DMS 273 (cell line): Measurements from ENCODE around the gene RNF169.
"Not testable (repeated sequence)": the region's sequence is repeated elsewhere in the genome, so short reads cannot be mapped to it uniquely, and the experiment has no call there.

Source experiments
- DNase-seq: peaks from one replicate; lab custom pipeline; 2025; ENCODE audit not compliant: unreplicated experiment; lab: John Stamatoyannopoulos, UW

Gene RNF169

DNA sequence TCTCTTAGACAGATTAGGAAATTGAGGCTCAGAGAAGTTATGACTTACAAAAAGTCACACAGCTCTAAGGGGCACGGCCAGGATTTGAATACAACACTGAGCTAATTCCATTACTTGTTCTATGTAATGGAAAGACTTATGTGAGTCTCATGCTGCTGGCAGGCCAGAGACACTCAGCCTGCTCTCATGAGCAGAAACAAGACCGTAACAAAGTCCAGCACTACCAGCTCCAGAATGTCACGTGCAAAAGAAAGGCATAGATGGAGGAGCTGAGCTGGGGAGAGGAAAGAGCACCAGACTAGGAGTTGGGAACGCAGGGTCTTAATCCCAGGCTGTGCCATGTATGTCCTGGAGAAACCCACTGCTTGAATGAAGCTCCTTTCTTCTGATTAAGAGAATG is 19.3 kb upstream of the RNF169 start:
- no peak for DNase-seq

- no peak for DNase-seq
These were observed 17.9 kb upstream of the RNF169 start for GRCh38 chr11:74730571-74731260.

- peak; percentile 58 for DNase-seq
These were observed 17.2 kb upstream of the RNF169 start, which contains the start of gene CHRDL2 for GRCh38 chr11:74731301-74732094. Gene CHRDL2 (minus strand): TSS chr11:74731426. CDS start chr11:74730888, 538 bp downstream.

GRCh38 chr11:74734559-74734925 is 14.1 kb upstream of the RNF169 start:
- DNase-seq = no peak

DNA sequence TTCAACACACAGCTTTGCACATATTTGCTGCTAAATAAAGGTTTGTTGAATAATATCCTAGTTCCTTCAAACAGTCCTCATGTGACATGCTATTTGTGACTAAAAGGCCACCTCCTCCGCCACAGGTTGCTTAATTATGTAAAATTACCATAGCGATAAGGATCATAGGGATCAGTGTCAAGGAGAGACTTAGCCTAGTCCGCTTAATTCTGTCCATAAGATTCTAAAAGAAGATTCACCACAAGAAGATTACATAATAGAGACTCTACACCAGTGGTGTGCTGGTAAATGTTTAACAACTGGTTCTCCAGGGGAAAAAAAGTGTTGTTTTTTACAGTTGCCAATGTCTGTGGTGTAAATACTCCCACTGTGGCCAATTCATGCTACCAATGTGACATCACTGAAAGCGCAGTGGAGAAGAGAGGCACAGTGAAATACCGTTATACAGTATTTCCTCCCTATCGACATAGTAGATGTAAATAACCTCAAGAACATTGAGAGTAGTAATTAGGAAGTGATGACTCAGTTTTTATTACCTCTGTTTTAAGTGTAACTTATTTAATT is 13.2 kb upstream of the RNF169 start:
- no peak for DNase-seq

DNA sequence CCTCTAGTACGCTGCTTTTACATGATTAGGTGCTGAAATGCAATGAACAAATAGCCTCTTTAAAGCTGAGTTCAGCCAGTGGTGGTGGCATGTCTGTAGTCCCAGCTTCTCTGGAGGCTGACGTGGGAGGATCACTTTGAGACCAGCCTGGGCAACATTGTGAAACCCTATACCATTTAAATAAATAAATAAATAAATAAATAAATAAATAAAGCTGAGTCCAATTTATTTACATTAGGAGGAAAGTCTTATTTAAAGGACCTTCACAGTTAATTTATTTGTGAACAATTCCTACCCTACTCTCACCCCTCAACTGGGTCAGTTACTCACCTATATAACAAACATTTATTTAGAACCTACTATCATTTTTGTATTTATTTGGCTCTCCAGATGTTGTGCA is 12.6 kb upstream of the RNF169 start:
- DNase-seq = no peak

DNA sequence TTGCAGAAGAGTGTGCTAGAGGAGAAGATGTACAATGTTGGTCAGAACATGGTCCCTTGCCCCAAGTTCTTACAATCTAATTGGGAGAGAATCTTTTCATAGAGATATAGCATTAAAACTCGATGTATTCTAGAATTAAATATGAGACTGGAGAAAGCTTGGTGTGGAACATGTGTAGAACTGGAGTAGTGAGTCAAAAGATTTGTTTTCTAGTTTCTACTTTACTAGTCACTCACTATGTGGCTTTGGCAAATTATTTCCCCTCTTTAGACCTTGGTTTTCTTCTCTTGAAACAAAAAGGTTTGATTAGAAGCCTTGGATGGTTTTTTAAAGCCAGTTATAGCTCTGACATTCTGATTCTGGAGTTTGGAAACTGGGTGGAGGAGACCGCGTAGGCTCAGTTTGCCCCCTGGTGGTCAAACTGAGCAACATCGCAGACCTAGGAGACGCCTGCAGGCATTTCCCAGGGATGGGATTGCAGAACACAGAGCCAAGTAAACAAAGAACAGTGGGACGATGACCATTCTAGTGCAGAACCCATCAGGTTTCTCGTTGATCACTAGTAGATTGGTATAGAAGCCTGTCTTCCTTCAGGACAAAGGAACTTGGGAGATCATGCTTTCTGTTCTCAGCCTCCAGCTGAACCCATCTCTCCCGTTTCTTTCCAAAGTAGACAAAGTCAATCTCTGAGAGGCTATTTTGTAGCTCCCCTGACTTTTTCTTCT is 8.9 kb upstream of the RNF169 start:
- peak; percentile 66 for DNase-seq

DNA sequence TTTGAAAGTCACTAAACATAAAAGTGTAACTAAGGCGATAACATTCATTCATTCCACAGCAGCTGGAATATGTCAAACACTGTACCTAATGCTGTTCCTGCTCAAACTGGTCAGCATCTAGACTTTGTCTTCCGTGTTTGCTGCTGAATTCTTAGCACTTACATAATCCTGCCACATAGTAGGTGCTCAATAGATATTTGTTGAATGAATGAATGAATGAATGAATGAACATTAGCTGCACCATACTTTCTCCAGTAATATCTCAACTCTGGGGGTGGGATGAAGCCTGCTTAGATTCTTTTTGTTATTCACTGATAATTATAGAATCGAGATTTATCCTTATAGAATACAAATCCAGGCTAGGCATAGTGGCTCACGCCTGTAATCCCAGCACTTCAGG is 6.6 kb upstream of the RNF169 start:
- no peak for DNase-seq

GRCh38 chr11:74743640-74744039 is 5.0 kb upstream of the RNF169 start:
- DNase-seq = no peak

- DNase-seq = no peak
These were observed 4.4 kb upstream of the RNF169 start for GRCh38 chr11:74744277-74744676.

- no peak for DNase-seq
These were observed 1.8 kb upstream of the RNF169 start for GRCh38 chr11:74746868-74747267.

DNA sequence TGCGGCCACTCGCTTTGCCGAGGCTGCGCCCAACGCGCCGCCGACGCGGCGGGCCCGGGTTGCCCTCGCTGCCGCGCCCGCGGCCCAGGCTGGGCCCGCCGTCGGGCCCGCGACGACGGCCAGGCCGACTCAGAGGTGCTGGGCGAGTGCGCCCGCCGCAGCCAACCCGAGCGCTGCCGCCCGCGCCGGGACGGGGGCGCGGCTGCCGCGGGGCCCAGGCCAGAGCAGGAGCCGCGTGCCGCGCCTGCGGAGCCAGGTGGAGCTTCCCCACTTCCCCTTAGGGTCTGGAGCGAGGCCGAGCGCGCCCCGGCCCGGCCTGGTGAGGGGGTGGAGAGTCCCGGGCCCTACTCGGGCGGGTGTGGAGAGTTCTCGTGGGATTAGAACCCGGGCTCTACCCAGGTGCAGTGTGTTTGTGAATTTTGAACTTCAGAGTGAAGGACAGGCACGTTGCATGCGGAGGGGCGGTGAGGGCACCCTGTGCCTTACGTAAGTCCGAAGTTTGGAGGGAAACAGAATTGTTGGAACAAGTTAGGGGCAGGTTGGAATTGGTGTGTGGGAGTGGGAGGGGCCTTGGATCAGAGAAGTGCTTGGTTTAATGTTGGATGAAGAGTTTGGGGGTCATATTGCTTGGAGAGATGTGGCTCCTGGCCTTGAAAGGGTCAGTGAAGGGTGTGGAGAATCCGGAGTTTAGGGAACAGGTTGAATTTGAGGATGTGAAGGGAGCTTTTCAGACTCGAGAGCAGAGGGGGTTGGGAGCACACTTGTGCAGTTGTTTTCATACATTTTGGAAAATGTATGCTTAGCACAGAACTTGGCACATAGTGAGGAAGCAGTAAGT is 697 bp downstream of the RNF169 start:
- DNase-seq = peak; percentile 72

DNA sequence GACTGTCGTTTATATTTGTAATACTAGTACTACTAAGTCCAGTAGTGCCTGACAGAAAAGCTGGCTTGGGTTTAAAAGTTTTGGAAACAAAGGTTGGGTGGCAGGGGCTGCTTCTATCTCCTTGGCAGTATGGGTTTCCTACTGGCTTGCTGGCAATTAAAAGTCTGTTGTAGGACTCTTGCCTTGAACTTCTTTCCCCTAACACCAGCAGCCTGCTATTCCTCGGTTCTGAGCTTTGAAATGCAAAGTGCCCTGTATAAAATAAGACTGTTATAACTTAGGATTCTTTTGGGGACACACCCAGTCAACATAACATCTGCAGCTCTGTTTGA is 1.3 kb downstream of the RNF169 start:
- DNase-seq = peak; percentile 31

DNA sequence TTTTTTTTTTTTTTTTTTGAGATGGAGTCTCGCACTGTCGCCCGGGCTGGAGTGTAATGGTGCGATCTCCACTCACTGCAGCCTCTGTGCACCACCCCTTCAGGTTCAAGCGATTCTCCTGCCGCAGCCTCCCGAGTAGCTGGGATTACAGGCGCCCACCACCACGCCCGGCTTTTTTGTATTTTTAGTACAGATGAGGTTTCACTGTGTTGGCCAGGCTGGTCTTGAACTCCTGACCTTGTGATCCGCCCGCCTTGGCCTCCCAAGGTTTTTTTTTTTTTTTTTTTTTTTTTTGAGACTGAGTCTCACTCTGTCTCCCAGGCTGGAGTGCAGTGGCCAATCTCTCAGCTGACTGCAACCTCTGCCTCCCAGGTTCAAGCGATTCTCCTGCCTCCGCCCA is 1.9 kb downstream of the RNF169 start:
- DNase-seq = not testable (repeated sequence)

DNA sequence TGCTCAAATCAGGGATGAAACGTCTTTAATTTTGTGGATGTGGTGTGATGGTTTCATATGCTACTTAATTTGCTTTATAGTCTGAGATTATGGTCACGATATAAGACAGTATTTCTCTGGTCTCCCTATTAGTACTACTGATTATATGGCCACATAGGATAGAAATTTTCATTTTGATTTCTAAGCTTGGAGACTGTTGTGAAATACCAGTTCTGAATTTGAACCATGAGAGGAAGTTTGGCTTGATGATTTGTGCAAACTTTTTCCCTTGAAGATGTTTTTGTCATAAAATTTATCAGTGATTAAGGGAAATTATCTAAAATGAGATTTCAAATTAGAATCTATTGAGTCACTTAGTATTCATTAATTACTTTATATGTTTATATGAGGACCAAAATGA is 2.7 kb downstream of the RNF169 start:
- DNase-seq = no peak

DNA sequence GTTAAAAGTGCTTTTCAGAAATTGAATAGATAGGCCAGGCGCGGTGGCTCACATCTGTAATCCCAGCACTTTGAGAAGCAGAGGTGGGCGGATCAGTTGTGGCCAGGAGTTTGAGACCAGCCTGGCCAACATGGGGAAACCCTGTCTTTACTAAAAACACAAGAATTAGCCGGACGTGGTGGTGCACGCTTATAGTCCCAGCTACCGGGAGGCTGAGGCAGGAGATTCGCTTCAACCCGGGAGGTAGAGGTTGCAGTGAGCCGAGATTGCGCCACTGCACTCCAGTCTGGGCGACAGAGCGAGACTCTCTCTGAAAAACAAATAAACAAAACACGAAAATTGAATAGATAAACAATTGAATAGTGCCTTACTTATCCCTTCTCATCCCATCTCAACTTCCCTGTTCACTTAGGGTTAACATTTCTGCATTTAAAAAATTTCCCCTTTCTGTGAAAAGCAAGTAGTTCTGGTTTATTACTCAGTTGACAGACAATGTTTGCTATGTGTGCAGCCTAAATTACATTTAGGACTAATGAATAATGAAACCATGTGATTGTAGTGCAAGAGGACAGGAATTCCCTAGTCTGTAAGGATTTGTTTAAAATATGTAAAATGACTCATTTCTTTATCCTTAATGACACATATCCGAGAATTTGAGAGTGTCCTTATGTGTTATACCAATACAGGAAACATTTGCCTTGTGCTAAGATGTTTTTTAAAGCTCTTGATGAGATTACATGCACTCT is 6.0 kb downstream of the RNF169 start:
- no peak for DNase-seq

DNA sequence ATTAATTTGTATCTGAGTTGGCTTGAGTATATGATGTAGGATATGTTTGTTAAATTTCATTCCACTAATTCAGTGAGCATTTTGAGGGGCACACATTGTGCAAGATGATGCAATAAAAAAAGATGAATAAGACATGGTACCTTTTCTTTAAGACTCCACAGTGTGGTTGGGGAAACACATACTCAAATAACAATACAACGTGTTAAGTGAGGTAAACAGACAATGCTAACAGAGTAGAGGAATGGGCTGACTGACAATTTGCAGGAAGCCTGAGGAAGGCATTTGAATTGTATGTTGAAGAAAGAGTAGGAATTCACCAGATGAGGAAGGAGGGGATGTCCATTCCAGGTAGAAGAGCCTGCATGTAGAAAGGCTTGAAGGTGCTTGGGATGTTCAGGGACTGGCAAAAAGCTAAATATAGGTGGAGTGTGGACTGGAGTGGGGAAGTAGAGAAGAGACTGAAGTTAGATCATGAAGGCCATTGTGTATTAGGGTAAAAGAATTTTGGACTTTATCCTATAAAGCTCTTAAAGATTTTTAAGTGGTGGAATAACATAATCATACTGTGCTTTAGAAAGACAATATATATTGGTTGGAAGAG is 6.8 kb downstream of the RNF169 start:
- no peak for DNase-seq

- no peak for DNase-seq
These were observed 7.9 kb downstream of the RNF169 start for GRCh38 chr11:74756571-74756970.

GRCh38 chr11:74766905-74767304 is 18.3 kb downstream of the RNF169 start:
- DNase-seq = no peak

- not testable (repeated sequence) for DNase-seq
These were observed 19.6 kb downstream of the RNF169 start for GRCh38 chr11:74768172-74768651.
